LNCaP clone FGC (cell line): ENCODE measurements around the gene PCAT7.

Source experiments
- DNase-seq: peaks from one replicate; pipeline ENCODE4 v3.0.0-alpha.2; 2011; ENCODE audit warnings: low read depth
- H3K4me3 ChIP-seq: 2 replicates; pipeline ENCODE4 v1.5.1; 2011; ENCODE audit warnings: mild to moderate bottlenecking, low read depth, low read length, control low read depth
- CTCF ChIP-seq: IDR thresholded peaks from 2 replicates; pipeline ENCODE4 v1.5.1; 2012; ENCODE audit warnings: mild to moderate bottlenecking; ENCODE audit not compliant: control insufficient read depth, insufficient read depth; ENCODE audit errors: extremely low read depth

Gene PCAT7

GRCh38 chr9:94613003-94613402, 58.1 kb downstream of the PCAT7 start:
- no peak for DNase-seq
- TF ChIP-seq CTCF: no peak
- no peak overlapping the region for H3K4me3 ChIP-seq

- no peak overlapping the region for H3K4me3 ChIP-seq
- TF ChIP-seq CTCF: no peak
- DNase-seq: no peak
Measured at GRCh38 chr9:94619026-94619425, 64.1 kb downstream of the PCAT7 start.
